ENCODE results near the gene DACH1.
"Not testable (repeated sequence)": the region's sequence is repeated elsewhere in the genome, so short reads cannot be mapped to it uniquely, and the experiment has no call there.

Gene DACH1

GRCh38 chr13:71867131-71867814, at the start of gene DACH1:
Gene DACH1 (minus strand): TSS chr13:71867204.
- DNase-seq = peak; percentile 7 to 31

GRCh38 chr13:71913717-71914116, 46.7 kb upstream of the DACH1 start:
- no peak for DNase-seq

GRCh38 chr13:71912524-71912923, 45.5 kb upstream of the DACH1 start:
- no peak for DNase-seq

GRCh38 chr13:71906448-71906847, 39.4 kb upstream of the DACH1 start:
- DNase-seq = no peak

- no peak for DNase-seq
Observed at GRCh38 chr13:71902676-71903075, 35.7 kb upstream of the DACH1 start.

GRCh38 chr13:71893506-71893905, 26.5 kb upstream of the DACH1 start:
- not testable (repeated sequence) for DNase-seq

GRCh38 chr13:71886880-71887279, 19.9 kb upstream of the DACH1 start:
- no peak for DNase-seq

- no peak for DNase-seq
Observed at GRCh38 chr13:71882120-71882519, 15.1 kb upstream of the DACH1 start.

GRCh38 chr13:71880753-71881541, 13.9 kb upstream of the DACH1 start:
- no peak for DNase-seq

GRCh38 chr13:71879808-71880344, 12.9 kb upstream of the DACH1 start:
- DNase-seq = no peak

- DNase-seq = peak in 1 of 2 donors; percentile 3
Observed at GRCh38 chr13:71879129-71879535, 12.1 kb upstream of the DACH1 start.

GRCh38 chr13:71877256-71877653, 10.3 kb upstream of the DACH1 start:
- DNase-seq = no peak

GRCh38 chr13:71876648-71877255, 9.7 kb upstream of the DACH1 start:
- DNase-seq = no peak

GRCh38 chr13:71875823-71876222, 8.8 kb upstream of the DACH1 start:
- DNase-seq = no peak

GRCh38 chr13:71874458-71874857, 7.5 kb upstream of the DACH1 start:
- no peak for DNase-seq

GRCh38 chr13:71873418-71874247, 6.6 kb upstream of the DACH1 start:
- DNase-seq = no peak

- DNase-seq = no peak
Observed at GRCh38 chr13:71871844-71872243, 4.8 kb upstream of the DACH1 start.

GRCh38 chr13:71871176-71871754, 4.3 kb upstream of the DACH1 start:
- no peak for DNase-seq

GRCh38 chr13:71870100-71870499, 3.1 kb upstream of the DACH1 start:
- no peak for DNase-seq

GRCh38 chr13:71869274-71869673, 2.3 kb upstream of the DACH1 start:
- DNase-seq = no peak

- peak; percentile 0 to 14 for DNase-seq
Observed at GRCh38 chr13:71866335-71867130, 471 bp downstream of the DACH1 start.
